GM12878 (cell line): ENCODE measurements around the gene MLF1. TPM values are rescaled to one million over a fixed set of nuclear protein-coding genes. Genes with fewer than 3 reads are reported as not detected.

Experiments
- ATAC-seq: fragments of 200-7000 bp; cut with Tn5 transposase; 3 replicates; pipeline ENCODE4 v1.9.1; 2020; ENCODE audit warnings: mild to moderate bottlenecking, moderate library complexity
- BruUV-seq: library from RNA; stranded (reverse); fragments of 400-500 nt; replicated peaks from 2 replicates; lab custom pipeline; 2021; lab: Mats Ljungman, UMichigan
- CTCF ChIA-PET: fragments of 300-600 bp; sonication (Branson Sonifier 250); formaldehyde crosslinking; extraction: SDS; loops from one replicate; lab custom pipeline; 2021; ENCODE audit warnings: inconsistent platforms; lab: Yijun Ruan, JAX
- POLR2A ChIA-PET: fragments of 350-600 bp; formaldehyde crosslinking; extraction: SDS; loops from one replicate; lab custom pipeline; 2021; ENCODE audit warnings: inconsistent platforms; lab: Charles Lee
- RAD21 ChIA-PET: fragments of 300-600 bp; sonication (Branson Sonifier 250); formaldehyde crosslinking; loops from one replicate; lab custom pipeline; 2023; ENCODE audit warnings: antibody characterized with exemption; ENCODE audit not compliant: unreplicated experiment; lab: Charles Lee
- SMC1A ChIA-PET: fragments of 300-600 bp; sonication (Branson Sonifier 250); formaldehyde crosslinking; loops from one replicate; lab custom pipeline; 2023; ENCODE audit not compliant: unreplicated experiment, uncharacterized antibody; lab: Charles Lee
- DNase-seq: peaks from one replicate; pipeline ENCODE4 v3.0.0-alpha.2; 2011; ENCODE audit warnings: low read depth, low spot score
- FAIRE-seq: peaks from 3 replicates; lab custom pipeline; 2011; peaks lifted over from hg19 to GRCh38; lab: Jason Lieb, UNC
- H2AFZ ChIP-seq: 2 replicates; pipeline ENCODE4 v1.6.0; 2011; ENCODE audit warnings: low read depth, low read length, control low read depth; ENCODE audit not compliant: control insufficient read depth
- H3K27ac ChIP-seq: 2 replicates; pipeline ENCODE4 v1.5.1; 2011; ENCODE audit warnings: control low read depth; ENCODE audit not compliant: control insufficient read depth, insufficient read depth
- H3K27me3 ChIP-seq, 2 experiments: replicated peaks in 1 of 2; 2 replicates each; pipeline versions ENCODE4 v1.6.0 to v1.6.1; 2011; ENCODE audit warnings: low read length in 1 of 2; ENCODE audit not compliant: control insufficient read depth in 2 of 2, insufficient read depth in 2 of 2
- H3K36me3 ChIP-seq, 2 experiments: 2 replicates each; pipeline ENCODE4 v1.5.1; 2011; ENCODE audit warnings: low read length in 1 of 2; ENCODE audit not compliant: control insufficient read depth in 2 of 2, insufficient read depth in 2 of 2
- H3K4me1 ChIP-seq: 2 replicates; pipeline ENCODE4 v1.6.1; 2011; ENCODE audit warnings: mild to moderate bottlenecking, low read length, moderate library complexity, mixed read lengths; ENCODE audit not compliant: control insufficient read depth, insufficient read depth
- H3K4me2 ChIP-seq: 2 replicates; pipeline ENCODE4 v1.6.0; 2011; ENCODE audit warnings: control low read depth; ENCODE audit not compliant: control insufficient read depth, insufficient read depth
- H3K4me3 ChIP-seq: fragments of 200-600 bp; sonication (generic); 2 replicates; pipeline ENCODE4 v1.5.1; 2016
- H3K79me2 ChIP-seq: 2 replicates; pipeline ENCODE4 v1.6.0; 2011; ENCODE audit warnings: low read length; ENCODE audit not compliant: control insufficient read depth, insufficient read depth
- H3K9ac ChIP-seq: 2 replicates; pipeline ENCODE4 v1.8.0; 2011; ENCODE audit warnings: low read length, control low read depth, mixed read lengths; ENCODE audit not compliant: control insufficient read depth, insufficient read depth
- H3K9me3 ChIP-seq: replicated peaks from 3 replicates; pipeline ENCODE4 v1.5.1; 2011; ENCODE audit warnings: mild to moderate bottlenecking, low read length; ENCODE audit not compliant: control insufficient read depth, insufficient read depth
- H4K20me1 ChIP-seq: 2 replicates; pipeline ENCODE4 v1.6.0; 2011; ENCODE audit not compliant: control insufficient read depth, insufficient read depth
- BMI1 ChIP-seq: fragments of 450-650 bp; IDR thresholded peaks from 2 replicates; pipeline ENCODE4 v1.6.1; 2016; ENCODE audit warnings: mild to moderate bottlenecking, moderate library complexity, borderline replicate concordance
- CBFB ChIP-seq: IDR thresholded peaks from 2 replicates; pipeline ENCODE4 v1.6.1; 2016; ENCODE audit warnings: antibody characterized with exemption, low read depth
- CBX3 ChIP-seq: fragments of 200-600 bp; sonication (generic); IDR thresholded peaks from 2 replicates; pipeline ENCODE4 v1.6.1; 2016; ENCODE audit warnings: low read depth, borderline replicate concordance
- JUND ChIP-seq: IDR thresholded peaks from 2 replicates; pipeline ENCODE4 v1.6.1; 2012; ENCODE audit warnings: low read depth, mild to moderate bottlenecking, low read length, improper control_type of control experiment, moderate library complexity
- KAT2A ChIP-seq: conservative IDR thresholded peaks from 2 replicates; pipeline ENCODE4 v1.6.1; 2011; ENCODE audit warnings: low read depth, low read length; ENCODE audit not compliant: control insufficient read depth
- MEF2B ChIP-seq: fragments of 450-650 bp; IDR thresholded peaks from 2 replicates; pipeline ENCODE4 v1.6.1; 2018; ENCODE audit warnings: mild to moderate bottlenecking, moderate library complexity; ENCODE audit not compliant: partially characterized antibody, poor library complexity, severe bottlenecking
- MTA2 ChIP-seq: fragments of 450-650 bp; IDR thresholded peaks from 2 replicates; pipeline ENCODE4 v1.6.1; 2016; ENCODE audit warnings: low read depth, mild to moderate bottlenecking, moderate library complexity
- POLR2AphosphoS2 ChIP-seq: IDR thresholded peaks from 2 replicates; pipeline ENCODE4 v1.6.1; 2011; ENCODE audit warnings: low read depth, mild to moderate bottlenecking, low read length, improper control_type of control experiment, moderate library complexity
- POLR2AphosphoS5 ChIP-seq: IDR thresholded peaks from 2 replicates; pipeline ENCODE4 v1.6.1; 2011; ENCODE audit warnings: mild to moderate bottlenecking, low read length, inconsistent platforms
- RFX5 ChIP-seq: IDR thresholded peaks from 2 replicates; pipeline ENCODE4 v1.6.1; 2011; ENCODE audit warnings: low read depth, low read length, improper control_type of control experiment
- SIN3A ChIP-seq: IDR thresholded peaks from 2 replicates; pipeline ENCODE4 v1.6.1; 2012; ENCODE audit warnings: low read depth, low read length, improper control_type of control experiment
- STAT1 ChIP-seq: fragments of 450-650 bp; conservative IDR thresholded peaks from 2 replicates; pipeline ENCODE4 v1.6.1; 2014; ENCODE audit warnings: antibody characterized with exemption, mild to moderate bottlenecking
- SUZ12 ChIP-seq: fragments of 200-600 bp; sonication (generic); IDR thresholded peaks from one replicate; pipeline ENCODE4 v1.6.1; 2018; ENCODE audit warnings: antibody characterized with exemption, mild to moderate bottlenecking; ENCODE audit not compliant: unreplicated experiment
- TCF3 ChIP-seq: IDR thresholded peaks from 2 replicates; pipeline ENCODE4 v1.6.1; 2012; ENCODE audit warnings: low read depth, mild to moderate bottlenecking, low read length, borderline replicate concordance; ENCODE audit not compliant: insufficient read depth
- whole genome bisulfite sequencing: methylation state at CpG from one replicate; pipeline ENCODE4 v1.1.6; 2016; ENCODE audit warnings: low lambda C conversion rate; ENCODE audit not compliant: insufficient replicate concordance, insufficient coverage; ENCODE audit errors: missing lambda C conversion rate; 5-methylcytosine and 5-hydroxymethylcytosine counted together
- in situ Hi-C: fragments of 300-500 bp; cut with MboI; formaldehyde crosslinking; loops from 9 replicates; pipeline ENCODE4 v1.14.3; 2018; ENCODE audit warnings: mixed read lengths
- intact Hi-C: fragments of 100-400 bp; cut with micrococcal nuclease; formaldehyde crosslinking; loops from one replicate; pipeline ENCODE4 v1.14.2; 2022; ENCODE audit not compliant: unreplicated experiment
- polyA plus RNA-seq, 11 experiments: library from polyadenylated mRNA; depleted of rRNA in 4 of 11; unstranded in 6 of 11; stranded (reverse) in 5 of 11; fragments of >200 nt; fragmentation: Nextera tagmentation in 4 of 11; fragmentation: Illumina TruSeq in 1 of 11; extraction: Ambion mirVana in 4 of 11; extraction: Trizol in 1 of 11; gene quantifications; 1 replicate in 1 of 11; 2 replicates in 10 of 11; pipeline versions ENCODE4 v1.2.1 to v1.2.3, GENCODE V29; 2011 to 2016; ENCODE audit warnings: inconsistent platforms in 2 of 11, missing spikeins in 2 of 11, low read depth in 1 of 11
- total RNA-seq, 4 experiments: library from RNA; depleted of rRNA in 3 of 4; stranded (reverse); fragments of >200 nt in 3 of 4; fragmentation: Illumina TruSeq in 1 of 4; extraction: Trizol in 1 of 4; gene quantifications; 2 replicates each; pipeline versions ENCODE4 v1.2.1 to v1.2.3, GENCODE V29; 2013 to 2021
- TF ChIP-seq, protein P1 (sequence below): fragments of 450-650 bp; IDR thresholded peaks from 2 replicates; pipeline ENCODE4 v1.6.1; 2018; ENCODE audit warnings: mild to moderate bottlenecking, low read depth, moderate library complexity; ENCODE audit not compliant: partially characterized antibody
- TF ChIP-seq, protein P2 (sequence below): fragments of 450-650 bp; conservative IDR thresholded peaks from 2 replicates; pipeline ENCODE4 v1.6.1; 2017; ENCODE audit warnings: mild to moderate bottlenecking, moderate library complexity
- TF ChIP-seq, protein P3 (sequence below): fragments of 450-650 bp; IDR thresholded peaks from 2 replicates; pipeline ENCODE4 v1.6.1; 2017; ENCODE audit warnings: low read depth, mild to moderate bottlenecking, moderate library complexity

MLF1 gene
- total and polyA plus RNA-seq, 10 of the 15 experiments (the other 5 are each of a cell fraction or from before 2014, with no cell fraction given): 0.19 to 0.69 (median 0.40) TPM; not detected in 2

DNA sequence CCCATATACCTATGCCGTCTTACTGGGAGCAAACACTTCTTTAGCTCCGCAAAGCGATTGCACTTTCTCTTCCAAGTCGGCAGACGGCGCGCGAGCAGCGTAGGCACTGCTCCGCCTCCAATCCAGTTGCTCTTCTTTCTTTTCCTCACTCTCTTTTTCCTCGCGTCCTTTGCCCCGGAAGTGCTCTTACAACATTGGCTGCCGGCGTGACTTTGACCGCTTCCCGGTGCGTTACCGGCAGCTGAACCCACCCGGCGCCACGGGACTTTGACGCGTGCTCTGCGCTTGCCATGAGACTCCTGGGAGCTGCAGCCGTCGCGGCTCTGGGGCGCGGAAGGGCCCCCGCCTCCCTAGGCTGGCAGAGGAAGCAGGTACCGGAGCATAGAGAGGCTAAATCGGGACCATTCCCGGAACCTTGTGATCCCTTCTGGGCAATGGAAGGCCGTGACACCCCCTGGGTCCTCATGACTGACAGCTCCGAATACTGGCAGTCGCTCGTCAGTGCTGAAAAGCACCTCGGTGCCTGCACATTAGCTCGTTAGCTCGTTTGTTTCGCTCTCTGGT, 73.4 kb downstream of the MLF1 start, which contains the start of gene GFM1 (continued):
- TF ChIP-seq, protein P1, sequence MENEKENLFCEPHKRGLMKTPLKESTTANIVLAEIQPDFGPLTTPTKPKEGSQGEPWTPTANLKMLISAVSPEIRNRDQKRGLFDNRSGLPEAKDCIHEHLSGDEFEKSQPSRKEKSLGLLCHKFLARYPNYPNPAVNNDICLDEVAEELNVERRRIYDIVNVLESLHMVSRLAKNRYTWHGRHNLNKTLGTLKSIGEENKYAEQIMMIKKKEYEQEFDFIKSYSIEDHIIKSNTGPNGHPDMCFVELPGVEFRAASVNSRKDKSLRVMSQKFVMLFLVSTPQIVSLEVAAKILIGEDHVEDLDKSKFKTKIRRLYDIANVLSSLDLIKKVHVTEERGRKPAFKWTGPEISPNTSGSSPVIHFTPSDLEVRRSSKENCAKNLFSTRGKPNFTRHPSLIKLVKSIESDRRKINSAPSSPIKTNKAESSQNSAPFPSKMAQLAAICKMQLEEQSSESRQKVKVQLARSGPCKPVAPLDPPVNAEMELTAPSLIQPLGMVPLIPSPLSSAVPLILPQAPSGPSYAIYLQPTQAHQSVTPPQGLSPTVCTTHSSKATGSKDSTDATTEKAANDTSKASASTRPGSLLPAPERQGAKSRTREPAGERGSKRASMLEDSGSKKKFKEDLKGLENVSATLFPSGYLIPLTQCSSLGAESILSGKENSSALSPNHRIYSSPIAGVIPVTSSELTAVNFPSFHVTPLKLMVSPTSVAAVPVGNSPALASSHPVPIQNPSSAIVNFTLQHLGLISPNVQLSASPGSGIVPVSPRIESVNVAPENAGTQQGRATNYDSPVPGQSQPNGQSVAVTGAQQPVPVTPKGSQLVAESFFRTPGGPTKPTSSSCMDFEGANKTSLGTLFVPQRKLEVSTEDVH: peak; percentile 73
- TF ChIP-seq CBFB: peak; percentile 72; the same call in 1 of the 2 replicates

DNA sequence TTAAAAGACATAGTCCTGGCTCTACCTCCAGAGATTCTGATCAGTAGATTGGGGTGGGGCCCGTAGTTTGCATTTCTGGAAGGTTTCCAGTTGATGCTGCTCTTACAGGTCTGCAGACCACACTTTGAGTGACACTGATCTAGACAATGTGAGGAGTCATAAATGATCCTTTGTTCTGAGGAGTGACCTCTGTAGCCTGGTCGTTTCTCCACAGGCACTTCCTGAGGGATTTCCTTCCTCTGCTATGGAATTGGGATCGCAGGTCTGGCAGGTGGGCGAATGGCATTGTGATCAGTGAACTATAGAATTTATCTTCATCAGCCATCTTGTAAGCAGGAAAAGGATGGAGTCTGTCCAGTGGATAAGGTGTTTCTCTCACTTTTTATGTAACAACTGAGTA, 78.8 kb downstream of the MLF1 start:
- Histone ChIP-seq H3K9me3 (no peaks in the 10 kb centered on the region), H2AFZ (no peak overlapping the region), H3K79me2 (peaks cover 20% of the 10 kb centered on the region), H3K4me2 (no peak overlapping the region), H3K27ac (no peak overlapping the region), H3K9ac (no peak overlapping the region), H3K36me3 (peaks cover 2 to 15% of the 10 kb centered on the region in 2 experiments), H3K4me3 (no peak overlapping the region), H3K27me3 (no peaks in the 10 kb centered on the region), H4K20me1 (no peaks in the 10 kb centered on the region), H3K4me1 (no peaks in the 10 kb centered on the region)
- ChIA-PET SMC1A (interaction anchor here (1.2 kb wide), 1 partner anchor 9 kb away, joined by 3 read pairs; no protein-coding TSS in a partner anchor), RAD21 (no interaction called here), CTCF (no interaction called here), POLR2A (no interaction called here)
- 59% methylated on average over 4 of the region's 4 CpGs for WGBS
- FAIRE-seq (peak; percentile 31), DNase-seq (no peak), ATAC-seq (peak; percentile 17; the same call in 2 of the 3 replicates)
- intact Hi-C loops (loop anchor here (10.0 kb wide), 1 partner anchor 535 kb away; the partner anchor contains the start of gene RSRC1), in situ Hi-C loops (no loop called here)
- no TSS peak for BruUV-seq
- TF ChIP-seq MTA2 (no peak), BMI1 (no peak), KAT2A (no peak), JUND (no peak), SUZ12 (no peak), STAT1 (no peak), CBX3 (no peak), POLR2AphosphoS5 (no peak), SIN3A (no peak), TCF3 (no peak), POLR2AphosphoS2 (no peak), MEF2B (no peak), RFX5 (no peak)
- TF ChIP-seq, protein P2, sequence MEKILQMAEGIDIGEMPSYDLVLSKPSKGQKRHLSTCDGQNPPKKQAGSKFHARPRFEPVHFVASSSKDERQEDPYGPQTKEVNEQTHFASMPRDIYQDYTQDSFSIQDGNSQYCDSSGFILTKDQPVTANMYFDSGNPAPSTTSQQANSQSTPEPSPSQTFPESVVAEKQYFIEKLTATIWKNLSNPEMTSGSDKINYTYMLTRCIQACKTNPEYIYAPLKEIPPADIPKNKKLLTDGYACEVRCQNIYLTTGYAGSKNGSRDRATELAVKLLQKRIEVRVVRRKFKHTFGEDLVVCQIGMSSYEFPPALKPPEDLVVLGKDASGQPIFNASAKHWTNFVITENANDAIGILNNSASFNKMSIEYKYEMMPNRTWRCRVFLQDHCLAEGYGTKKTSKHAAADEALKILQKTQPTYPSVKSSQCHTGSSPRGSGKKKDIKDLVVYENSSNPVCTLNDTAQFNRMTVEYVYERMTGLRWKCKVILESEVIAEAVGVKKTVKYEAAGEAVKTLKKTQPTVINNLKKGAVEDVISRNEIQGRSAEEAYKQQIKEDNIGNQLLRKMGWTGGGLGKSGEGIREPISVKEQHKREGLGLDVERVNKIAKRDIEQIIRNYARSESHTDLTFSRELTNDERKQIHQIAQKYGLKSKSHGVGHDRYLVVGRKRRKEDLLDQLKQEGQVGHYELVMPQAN: no peak
- TF ChIP-seq, protein P3, sequence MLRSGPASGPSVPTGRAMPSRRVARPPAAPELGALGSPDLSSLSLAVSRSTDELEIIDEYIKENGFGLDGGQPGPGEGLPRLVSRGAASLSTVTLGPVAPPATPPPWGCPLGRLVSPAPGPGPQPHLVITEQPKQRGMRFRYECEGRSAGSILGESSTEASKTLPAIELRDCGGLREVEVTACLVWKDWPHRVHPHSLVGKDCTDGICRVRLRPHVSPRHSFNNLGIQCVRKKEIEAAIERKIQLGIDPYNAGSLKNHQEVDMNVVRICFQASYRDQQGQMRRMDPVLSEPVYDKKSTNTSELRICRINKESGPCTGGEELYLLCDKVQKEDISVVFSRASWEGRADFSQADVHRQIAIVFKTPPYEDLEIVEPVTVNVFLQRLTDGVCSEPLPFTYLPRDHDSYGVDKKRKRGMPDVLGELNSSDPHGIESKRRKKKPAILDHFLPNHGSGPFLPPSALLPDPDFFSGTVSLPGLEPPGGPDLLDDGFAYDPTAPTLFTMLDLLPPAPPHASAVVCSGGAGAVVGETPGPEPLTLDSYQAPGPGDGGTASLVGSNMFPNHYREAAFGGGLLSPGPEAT: no peak
